Cardiac muscle cell (in vitro differentiated cells and primary cell): Measurements from ENCODE around the gene RPAP2. TPM values are rescaled to one million over a fixed set of nuclear protein-coding genes. Genes with fewer than 3 reads are reported as not detected.
"Not testable (repeated sequence)": the region's sequence is repeated elsewhere in the genome, so short reads cannot be mapped to it uniquely, and the experiment has no call there.

Source experiments
- DNase-seq, 2 donors: peaks; one replicate each; pipeline versions ENCODE4 v3.0.0 to v3.0.0-alpha.2; 2010 to 2017; ENCODE audit warnings: low read depth in 1 of 2, low spot score in 1 of 2
- H3K27ac ChIP-seq: fragments of 200-600 bp; sonication (generic); 2 replicates; pipeline ENCODE4 v1.5.1; 2016
- H3K27me3 ChIP-seq: fragments of 200-600 bp; sonication (generic); 2 replicates; pipeline ENCODE4 v1.6.0; 2016; ENCODE audit warnings: control low read depth
- H3K36me3 ChIP-seq: fragments of 200-600 bp; sonication (generic); 2 replicates; pipeline ENCODE4 v1.5.1; 2016; ENCODE audit warnings: control low read depth
- H3K4me1 ChIP-seq: fragments of 200-600 bp; sonication (generic); 2 replicates; pipeline ENCODE4 v1.8.1; 2017; ENCODE audit warnings: low read depth, mild to moderate bottlenecking, mixed run types
- H3K4me3 ChIP-seq: fragments of 200-600 bp; sonication (generic); 2 replicates; pipeline ENCODE4 v1.5.1; 2016; ENCODE audit warnings: mild to moderate bottlenecking
- H3K9me3 ChIP-seq: fragments of 200-600 bp; sonication (generic); 2 replicates; pipeline ENCODE4 v1.5.1; 2017; ENCODE audit warnings: low read depth, mild to moderate bottlenecking, control low read depth
- polyA plus RNA-seq: library from polyadenylated mRNA; unstranded; fragments of >200 nt; fragmentation: Nextera tagmentation; extraction: Ambion mirVana; gene quantifications from 2 replicates; pipeline ENCODE4 v1.2.1, GENCODE V29; 2016
- total RNA-seq: library from RNA; depleted of rRNA; stranded (reverse); fragments of >200 nt; gene quantifications from 2 replicates; pipeline ENCODE4 v1.2.3, GENCODE V29; 2016
- TF ChIP-seq, protein P1 (sequence below): IDR thresholded peaks from 2 replicates; pipeline ENCODE4 v1.5.1; 2012; ENCODE audit warnings: low read depth, mild to moderate bottlenecking, low read length

The RPAP2 gene
- total and polyA plus RNA-seq, 2 experiments from 2014 or later, result 6.3 to 24.0 TPM

DNA sequence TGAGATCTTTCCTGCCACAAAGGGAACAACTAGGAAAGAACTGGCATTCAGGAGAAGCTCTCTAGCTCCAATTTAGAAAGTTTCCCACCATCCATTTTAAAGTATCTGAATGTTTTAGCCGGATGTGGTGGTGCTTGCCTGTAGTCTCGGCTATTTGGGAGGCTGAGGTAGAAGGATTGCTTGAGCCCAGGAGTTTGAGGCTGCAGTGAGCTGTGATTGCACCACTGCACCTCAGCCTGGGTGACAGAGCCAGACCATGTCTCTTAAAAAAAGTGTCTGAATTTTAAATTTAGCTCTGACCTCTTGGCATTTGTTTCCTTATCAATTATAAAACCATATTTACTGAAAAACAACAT, 67.2 kb downstream of the RPAP2 start:
- Histone ChIP-seq H3K27me3 (no peaks in the 10 kb centered on the region), H3K4me1 (peaks cover 3% of the 10 kb centered on the region), H3K27ac (no peak overlapping the region), H3K4me3 (no peak overlapping the region), H3K36me3 (peaks cover 4% of the 10 kb centered on the region), H3K9me3 (no peaks in the 10 kb centered on the region)
- TF ChIP-seq, protein P1, sequence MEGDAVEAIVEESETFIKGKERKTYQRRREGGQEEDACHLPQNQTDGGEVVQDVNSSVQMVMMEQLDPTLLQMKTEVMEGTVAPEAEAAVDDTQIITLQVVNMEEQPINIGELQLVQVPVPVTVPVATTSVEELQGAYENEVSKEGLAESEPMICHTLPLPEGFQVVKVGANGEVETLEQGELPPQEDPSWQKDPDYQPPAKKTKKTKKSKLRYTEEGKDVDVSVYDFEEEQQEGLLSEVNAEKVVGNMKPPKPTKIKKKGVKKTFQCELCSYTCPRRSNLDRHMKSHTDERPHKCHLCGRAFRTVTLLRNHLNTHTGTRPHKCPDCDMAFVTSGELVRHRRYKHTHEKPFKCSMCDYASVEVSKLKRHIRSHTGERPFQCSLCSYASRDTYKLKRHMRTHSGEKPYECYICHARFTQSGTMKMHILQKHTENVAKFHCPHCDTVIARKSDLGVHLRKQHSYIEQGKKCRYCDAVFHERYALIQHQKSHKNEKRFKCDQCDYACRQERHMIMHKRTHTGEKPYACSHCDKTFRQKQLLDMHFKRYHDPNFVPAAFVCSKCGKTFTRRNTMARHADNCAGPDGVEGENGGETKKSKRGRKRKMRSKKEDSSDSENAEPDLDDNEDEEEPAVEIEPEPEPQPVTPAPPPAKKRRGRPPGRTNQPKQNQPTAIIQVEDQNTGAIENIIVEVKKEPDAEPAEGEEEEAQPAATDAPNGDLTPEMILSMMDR, result no peak
- no peak for DNase-seq

DNA sequence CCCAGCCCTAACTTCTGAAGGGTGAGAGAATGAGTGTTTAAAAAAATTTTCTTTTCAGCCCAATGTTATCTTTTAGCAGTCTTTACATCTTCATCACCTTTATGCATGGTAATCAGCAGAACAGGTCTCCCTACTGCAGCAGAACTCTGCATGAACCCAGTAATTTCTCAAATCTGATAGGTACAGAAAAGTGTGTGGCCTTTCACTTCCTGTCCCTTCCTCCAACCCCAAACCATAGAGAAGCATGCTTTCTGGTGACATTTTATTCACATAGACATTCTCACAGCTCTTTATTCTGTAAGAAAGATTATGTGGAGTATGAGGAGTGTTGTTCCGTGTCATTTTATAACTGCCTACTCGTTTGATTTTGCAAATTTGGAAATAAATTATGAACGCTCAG, 68.6 kb downstream of the RPAP2 start:
- H3K36me3 ChIP-seq, result no peaks in the 10 kb centered on the region
- H3K27me3 ChIP-seq, result no peaks in the 10 kb centered on the region
- TF ChIP-seq, protein P1, result no peak
- no peak for DNase-seq
- no peaks in the 10 kb centered on the region for H3K9me3 ChIP-seq
- H3K4me3 ChIP-seq, result no peak overlapping the region
- H3K4me1 ChIP-seq, result peaks cover 3% of the 10 kb centered on the region
- H3K27ac ChIP-seq, result no peak overlapping the region

DNA sequence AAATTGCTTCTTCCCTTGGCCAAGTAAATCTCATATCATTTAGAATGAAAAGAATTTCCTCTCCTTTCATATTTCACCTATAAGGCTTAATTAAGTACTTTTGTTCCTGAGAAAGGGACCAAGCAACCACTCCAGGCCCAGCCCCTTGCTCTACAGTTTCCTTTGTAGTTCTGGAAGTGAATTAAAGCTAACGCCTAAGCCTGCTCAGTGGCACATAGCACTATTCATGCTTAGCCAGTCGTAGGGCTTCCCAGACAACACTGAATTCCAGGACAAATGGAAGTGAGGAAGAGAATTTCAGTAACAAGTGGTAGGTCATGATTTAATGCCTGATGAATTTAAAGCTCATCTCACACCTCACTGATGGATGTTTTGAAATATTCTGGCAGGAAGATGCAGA, 73.3 kb downstream of the RPAP2 start:
- DNase-seq, result peak in 1 of 2 donors; percentile 1
- Histone ChIP-seq H3K9me3 (no peaks in the 10 kb centered on the region), H3K27me3 (no peaks in the 10 kb centered on the region), H3K4me1 (no peaks in the 10 kb centered on the region), H3K27ac (no peak overlapping the region), H3K36me3 (no peaks in the 10 kb centered on the region), H3K4me3 (no peak overlapping the region)
- TF ChIP-seq, protein P1, result no peak

DNA sequence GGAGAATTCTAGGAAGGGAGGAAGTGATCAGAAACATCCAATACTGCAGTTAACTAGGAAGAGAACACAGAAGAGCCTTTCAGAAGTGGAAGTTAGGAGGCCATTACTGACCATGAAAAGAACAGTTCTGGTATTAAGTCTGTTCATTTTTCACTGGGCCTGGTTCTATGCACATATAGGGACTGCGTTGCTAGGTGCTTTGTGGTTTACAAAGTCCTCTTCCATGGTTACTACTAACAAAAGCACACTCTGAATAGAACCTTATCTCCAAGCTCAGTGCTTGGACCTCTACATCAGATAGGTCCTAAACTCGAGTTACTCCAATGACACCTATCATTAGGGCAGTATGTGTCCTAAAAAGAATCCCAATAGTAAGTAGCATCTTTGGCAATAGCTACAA, 75.4 kb downstream of the RPAP2 start:
- no peak overlapping the region for H3K27ac ChIP-seq
- H3K4me1 ChIP-seq, result no peaks in the 10 kb centered on the region
- no peaks in the 10 kb centered on the region for H3K36me3 ChIP-seq
- H3K27me3 ChIP-seq, result no peaks in the 10 kb centered on the region
- no peak for DNase-seq
- TF ChIP-seq, protein P1, result no peak
- no peaks in the 10 kb centered on the region for H3K9me3 ChIP-seq
- no peak overlapping the region for H3K4me3 ChIP-seq

DNA sequence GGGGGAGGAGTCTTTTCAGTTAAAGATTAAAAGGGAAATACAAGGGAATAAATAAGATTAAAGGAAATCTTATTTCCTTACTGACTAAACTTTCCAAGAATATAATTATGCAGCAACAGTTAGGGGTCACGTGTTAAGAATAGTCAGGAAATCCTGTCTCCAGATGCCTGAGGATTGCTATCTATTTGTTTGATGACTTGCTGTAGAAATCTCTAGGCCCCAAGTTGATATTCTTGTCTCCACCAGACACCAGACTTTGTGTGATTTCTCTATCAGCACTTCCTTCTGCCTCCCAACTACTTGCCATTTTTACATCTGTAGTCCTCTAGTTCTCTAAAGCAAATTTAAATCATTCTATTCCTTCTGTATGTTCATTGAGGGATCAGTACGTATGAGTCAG, 77.5 kb downstream of the RPAP2 start:
- Histone ChIP-seq H3K27me3 (no peaks in the 10 kb centered on the region), H3K27ac (no peak overlapping the region), H3K4me3 (no peak overlapping the region), H3K9me3 (no peaks in the 10 kb centered on the region), H3K4me1 (no peaks in the 10 kb centered on the region), H3K36me3 (peaks cover 2% of the 10 kb centered on the region)
- peak in 1 of 2 donors; percentile 7 for DNase-seq
- TF ChIP-seq, protein P1, result no peak

DNA sequence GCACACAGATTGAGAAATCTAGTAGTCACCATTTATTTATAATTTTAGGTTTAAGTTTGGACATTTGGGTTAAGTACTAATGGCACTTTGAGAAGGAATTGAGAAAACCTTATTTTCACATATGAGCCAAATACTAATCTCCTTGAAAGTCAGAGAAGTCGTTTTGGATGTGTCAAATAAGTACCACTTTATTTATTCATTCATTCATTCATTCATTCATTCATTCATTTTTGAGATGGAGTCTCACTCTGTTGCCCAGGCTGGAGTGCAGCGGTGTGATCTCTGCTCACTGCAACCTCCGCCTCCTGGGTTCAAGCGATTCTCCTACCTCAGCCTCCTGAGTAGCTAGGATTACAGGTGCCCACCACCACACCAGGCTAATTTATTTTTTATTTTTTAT, 79.1 kb downstream of the RPAP2 start:
- not testable (repeated sequence) for H3K27me3 ChIP-seq, H3K4me3 ChIP-seq, H3K9me3 ChIP-seq, H3K27ac ChIP-seq, H3K4me1 ChIP-seq, DNase-seq, H3K36me3 ChIP-seq
